GM21723 (cell line): ENCODE results near the gene MRAS.

Experiments used
- ATAC-seq: cut with Tn5 transposase; IDR thresholded peaks from one replicate; pipeline ENCODE4 v1.9.1; 2021; ENCODE audit warnings: mild to moderate bottlenecking, moderate library complexity; ENCODE audit not compliant: unreplicated experiment

MRAS gene

GRCh38 chr3:138384976-138385375 lies 36.6 kb downstream of the MRAS start:
- ATAC-seq, result no peak

DNA sequence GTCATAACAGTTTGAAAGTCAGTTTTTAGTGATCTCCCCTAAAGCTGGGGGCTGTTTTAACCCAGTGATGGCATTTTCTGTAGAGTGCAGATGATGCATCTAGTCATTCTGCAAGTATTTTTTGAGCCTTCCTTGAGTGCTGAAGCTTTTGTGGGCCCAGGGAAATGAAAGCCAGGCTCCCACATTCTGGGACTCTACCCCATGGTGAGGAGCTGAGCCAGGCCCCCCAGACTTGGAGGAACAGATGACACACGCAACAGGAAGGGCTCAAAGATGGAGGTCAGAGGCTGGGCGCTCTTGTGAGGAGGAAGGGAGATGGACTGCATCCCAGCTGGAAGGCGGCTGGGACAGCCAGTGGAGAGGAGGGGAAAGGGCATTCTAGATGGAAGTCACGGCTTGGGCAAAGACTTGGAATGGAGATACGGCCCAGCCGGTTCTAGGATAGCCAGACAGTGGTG lies 40.8 kb downstream of the MRAS start:
- ATAC-seq, result no peak

DNA sequence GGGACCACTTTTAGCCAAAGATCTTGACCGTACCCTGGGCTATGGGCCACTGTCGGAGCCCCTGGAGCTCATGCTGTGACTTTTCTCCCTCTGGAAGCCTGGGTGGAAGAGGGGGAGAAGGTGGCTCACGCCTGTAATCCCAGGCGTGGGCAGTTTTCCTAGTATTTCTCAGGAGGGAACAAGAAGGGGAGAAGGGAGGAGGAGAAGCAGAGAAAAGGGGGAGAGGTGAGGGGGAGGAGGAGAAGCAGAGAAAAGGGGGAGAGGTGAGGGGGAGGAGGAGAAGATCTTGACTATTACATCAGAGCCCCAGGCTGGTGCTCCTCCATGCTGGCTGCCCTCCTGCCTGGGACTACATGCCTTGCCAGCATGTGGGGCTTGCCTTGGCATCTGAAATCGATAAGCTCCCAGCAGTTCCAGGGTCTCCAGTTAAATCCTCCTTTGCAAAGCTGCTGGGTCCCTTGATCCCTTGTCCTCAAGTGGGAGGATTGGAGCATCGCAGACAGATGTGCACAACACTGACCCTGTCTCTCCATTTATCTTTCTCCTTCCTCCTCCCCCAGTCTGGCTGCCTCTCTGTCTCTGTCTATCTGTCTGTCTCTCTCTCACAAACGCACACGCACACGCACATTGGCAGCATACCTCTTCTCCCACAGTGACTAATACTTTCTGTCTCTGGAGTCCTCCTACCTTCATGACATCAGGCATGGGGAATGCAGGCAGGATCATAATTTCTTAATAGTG lies 41.6 kb downstream of the MRAS start:
- ATAC-seq, result no peak

DNA sequence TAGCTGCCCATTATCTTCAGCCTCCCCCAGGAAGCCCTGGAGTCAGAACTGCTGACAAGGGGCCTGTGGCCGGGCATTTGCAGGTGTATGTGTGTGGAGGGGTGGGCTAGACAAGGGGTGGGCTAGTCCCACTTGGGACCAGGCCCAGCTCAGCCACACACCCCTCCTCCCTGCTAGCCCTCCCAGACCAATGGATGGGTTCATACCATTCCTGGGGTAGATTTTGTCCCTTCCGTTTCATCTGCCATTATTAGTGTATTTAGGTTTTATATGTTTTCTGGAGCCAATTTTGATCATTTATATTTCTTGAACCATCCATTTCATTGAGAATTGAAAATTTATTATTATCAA lies 42.2 kb downstream of the MRAS start:
- no peak for ATAC-seq

DNA sequence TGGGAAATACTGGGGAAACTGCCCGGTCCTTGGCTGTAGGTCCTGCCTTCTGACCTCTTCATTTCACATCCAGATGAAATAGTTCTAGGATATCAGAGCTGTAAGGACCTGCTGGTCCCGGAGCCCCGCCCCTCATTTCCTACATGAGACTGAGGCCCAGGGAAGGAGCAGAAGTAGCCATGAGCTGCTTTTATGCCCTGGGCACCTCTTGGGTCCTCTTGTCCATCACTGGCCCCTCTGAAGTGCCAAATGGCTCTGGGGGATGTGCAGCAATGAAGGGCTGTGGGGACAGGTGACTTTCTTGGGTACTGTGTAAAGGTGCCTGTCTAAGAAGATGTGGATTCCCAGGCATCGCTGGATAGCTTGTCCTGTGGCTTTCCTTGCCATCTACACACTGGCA lies 45.8 kb downstream of the MRAS start:
- ATAC-seq, result no peak

GRCh38 chr3:138394686-138395085 lies 46.3 kb downstream of the MRAS start:
- ATAC-seq, result no peak

DNA sequence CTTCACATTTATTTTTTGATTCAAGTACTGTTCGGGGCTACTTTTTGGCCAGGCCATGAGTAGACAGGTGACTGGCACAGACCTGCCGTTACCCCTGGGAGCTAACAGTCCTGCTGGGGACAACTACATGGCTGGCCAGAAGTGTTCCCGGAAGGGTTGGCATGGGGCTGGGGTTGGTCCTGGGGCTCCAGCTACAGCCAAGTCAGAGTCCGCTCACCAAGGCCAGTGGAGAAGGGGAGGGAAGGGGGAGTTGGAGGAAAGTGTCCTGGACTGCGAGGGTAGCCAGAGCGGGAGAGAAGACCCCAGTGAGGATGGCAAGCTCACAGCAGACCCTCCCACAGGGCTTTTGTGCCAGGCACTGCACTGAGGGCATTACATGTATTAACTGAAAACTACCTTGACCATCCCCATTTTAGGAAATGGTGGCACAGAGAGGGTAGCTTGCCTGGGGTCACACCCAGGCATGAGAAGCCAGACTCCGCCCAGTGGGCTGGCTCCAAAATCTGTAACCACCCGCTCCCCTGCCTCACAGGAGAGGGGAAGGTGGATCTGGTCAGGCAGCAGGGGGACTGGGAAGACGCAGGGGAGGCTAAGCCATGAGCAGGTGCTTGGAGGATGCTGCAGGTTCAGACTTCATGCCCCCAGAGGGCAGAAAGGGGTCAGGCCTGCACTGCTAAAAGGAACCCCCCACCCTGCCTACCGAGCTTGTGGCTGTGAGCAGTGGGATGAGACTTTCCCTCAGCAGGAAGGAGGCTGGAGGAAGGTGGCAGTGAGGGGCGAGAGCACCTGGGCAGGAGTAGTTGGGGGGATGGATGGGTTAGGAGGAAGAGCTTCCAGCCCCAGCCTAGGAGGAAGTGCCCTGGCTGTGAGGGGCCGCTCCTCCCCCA lies 47.7 kb downstream of the MRAS start:
- no peak for ATAC-seq

GRCh38 chr3:138396752-138397410 lies 48.5 kb downstream of the MRAS start:
- no peak for ATAC-seq

DNA sequence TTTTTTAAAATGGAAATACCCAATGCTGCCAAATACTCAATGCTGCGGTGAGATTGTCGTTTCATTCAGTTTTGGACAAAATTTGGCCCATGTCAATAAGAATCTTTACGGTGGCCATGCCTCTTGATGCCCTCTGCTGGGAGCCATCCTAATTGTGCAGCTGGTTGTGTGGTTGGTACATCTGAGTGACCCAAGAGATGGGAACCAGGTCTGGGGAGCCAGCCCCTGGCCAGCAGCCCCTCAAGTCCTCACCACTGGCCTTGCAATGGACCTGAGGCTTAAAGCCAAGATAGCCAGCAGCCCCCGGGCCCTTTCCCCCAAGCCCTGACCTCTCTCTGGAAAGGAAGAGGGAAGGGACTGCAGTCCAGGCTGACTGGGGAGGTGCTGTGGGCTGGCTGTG lies 49.6 kb downstream of the MRAS start:
- no peak for ATAC-seq

GRCh38 chr3:138398791-138399575 lies 50.6 kb downstream of the MRAS start:
- no peak for ATAC-seq

- ATAC-seq, result no peak
These were observed 51.4 kb downstream of the MRAS start for GRCh38 chr3:138399766-138400165.

DNA sequence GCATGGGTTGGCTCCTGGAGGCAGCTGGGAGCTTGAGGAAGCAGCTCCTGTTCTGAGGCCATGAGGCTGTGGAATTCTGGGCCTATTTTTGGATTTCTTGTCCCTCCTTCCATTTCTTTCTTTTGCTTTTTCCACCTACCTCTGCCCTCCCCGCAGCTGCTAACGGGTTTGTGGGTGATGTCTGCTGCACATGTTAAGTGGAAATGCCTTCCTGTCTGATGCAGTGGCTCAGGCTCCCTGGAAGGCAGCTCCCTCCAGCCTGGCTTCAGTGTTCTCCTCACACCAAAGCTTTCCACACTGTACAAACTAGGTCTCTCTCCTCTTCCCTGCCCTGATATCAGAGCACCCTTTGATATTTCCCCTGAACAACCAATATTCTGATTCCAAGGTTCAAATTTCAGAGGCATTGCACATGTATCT lies 52.3 kb downstream of the MRAS start:
- ATAC-seq, result no peak

- no peak for ATAC-seq
These were observed 53.5 kb downstream of the MRAS start for GRCh38 chr3:138401834-138402233.

GRCh38 chr3:138404121-138404520 lies 55.7 kb downstream of the MRAS start:
- no peak for ATAC-seq

DNA sequence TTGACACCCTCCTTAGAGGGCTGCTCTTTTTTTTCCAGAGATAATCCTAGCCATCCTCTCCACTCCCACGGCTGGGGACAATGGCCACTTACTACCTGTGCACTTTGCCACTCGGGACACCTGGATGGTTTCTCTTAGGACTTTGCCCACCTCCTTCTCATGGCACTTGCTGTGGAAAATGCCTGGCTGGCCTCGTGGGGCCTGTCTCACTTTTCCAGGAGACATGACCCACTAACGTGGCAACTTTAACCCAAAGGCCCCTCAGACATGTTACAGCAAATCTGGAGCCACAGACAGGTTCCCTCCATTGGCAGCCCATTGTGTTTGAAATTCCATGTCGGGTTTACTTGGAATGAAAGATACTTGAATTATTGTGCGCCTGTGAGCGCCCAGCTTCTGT lies 56.6 kb downstream of the MRAS start:
- no peak for ATAC-seq

GRCh38 chr3:138405486-138405885 lies 57.1 kb downstream of the MRAS start:
- no peak for ATAC-seq

- no peak for ATAC-seq
These were observed 58.2 kb downstream of the MRAS start for GRCh38 chr3:138406606-138407005.

DNA sequence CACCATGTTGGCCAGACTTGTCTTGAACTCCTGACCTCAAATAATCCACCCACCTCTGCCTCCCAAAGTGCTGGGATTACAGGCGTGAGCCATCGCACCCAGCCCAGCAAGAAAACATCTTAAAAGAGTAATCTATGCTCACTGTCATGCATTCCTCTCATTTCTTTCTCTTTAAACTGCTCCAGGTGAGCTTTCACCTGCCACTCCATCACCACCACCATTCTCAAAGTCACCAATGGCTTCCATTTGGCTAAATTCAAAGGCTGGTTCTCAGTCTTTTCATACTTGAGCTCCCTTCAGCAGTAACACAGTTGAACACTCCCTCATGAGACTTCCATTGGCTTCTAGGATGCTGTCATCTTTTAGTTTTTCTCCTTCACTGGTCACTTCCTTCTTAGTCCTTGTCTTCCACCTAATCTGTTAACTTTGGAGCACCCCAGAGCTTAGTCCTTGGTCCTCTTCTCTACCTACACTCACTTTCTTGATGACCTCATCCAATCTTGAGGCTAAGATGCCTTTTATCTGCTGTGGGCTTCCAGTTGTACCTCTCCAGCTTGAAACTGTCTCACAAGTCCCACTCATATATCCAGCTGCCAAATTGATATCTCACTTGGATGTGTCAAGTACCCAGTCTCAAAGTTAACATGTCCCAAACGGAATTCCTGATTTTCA lies 59.0 kb downstream of the MRAS start:
- ATAC-seq, result no peak

DNA sequence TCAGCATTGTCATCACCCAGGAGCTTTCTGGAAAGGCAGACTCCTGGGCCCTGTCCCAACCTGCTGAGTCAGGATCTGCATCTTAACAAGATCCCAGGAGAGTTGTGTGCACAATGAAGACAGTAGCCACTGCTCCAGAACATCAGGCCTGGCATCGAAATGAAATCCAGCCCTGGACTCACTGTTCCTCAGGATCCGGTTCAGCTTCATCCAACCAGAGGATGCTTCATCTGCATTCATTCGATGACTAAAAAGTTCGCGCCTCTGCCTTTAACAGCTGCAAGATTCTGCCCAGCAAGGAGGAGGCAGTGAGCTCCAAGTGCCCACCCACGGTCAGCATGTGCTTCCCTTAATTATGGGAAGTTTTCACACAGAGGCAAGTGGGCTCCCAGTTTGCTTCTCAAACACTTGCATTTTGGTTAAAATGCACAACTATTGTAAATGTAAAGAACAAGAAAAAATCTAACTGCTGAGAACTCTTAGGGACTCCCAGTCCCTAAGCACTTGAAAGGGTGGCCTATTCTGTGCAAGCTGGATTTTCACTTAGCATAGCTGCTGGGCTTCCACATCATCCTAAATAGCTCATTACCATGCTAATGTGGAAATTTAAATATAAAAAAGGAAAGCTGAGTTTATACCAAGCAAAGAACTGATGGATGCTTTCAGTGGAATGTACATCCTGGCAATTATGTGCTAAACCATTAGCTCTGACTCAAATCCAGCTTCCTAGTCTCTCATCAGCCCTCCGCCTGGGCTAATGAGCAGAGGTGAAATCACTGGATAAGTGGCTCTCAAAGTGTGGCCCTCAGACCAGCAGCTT lies 60.6 kb downstream of the MRAS start:
- no peak for ATAC-seq
